ENCODE results near the gene CAMK2N2.
A peak's percentile ranks its signal among the peaks of the same experiment; 100 is the strongest.

The CAMK2N2 gene

GRCh38 chr3:184240384-184241140 is 20.8 kb downstream of the CAMK2N2 start:
- DNase-seq (ENCODE audit: low spot score), result no peak

GRCh38 chr3:184239708-184240107 is 21.6 kb downstream of the CAMK2N2 start:
- DNase-seq (ENCODE audit: low spot score), result no peak

GRCh38 chr3:184239221-184239620 is 22.1 kb downstream of the CAMK2N2 start:
- DNase-seq (ENCODE audit: low spot score), result no peak

- no peak for DNase-seq (ENCODE audit: low spot score)
Measured at GRCh38 chr3:184238246-184238818, 23.0 kb downstream of the CAMK2N2 start.

GRCh38 chr3:184237807-184238206 is 23.5 kb downstream of the CAMK2N2 start:
- no peak for DNase-seq (ENCODE audit: low spot score)

- no peak for DNase-seq (ENCODE audit: low spot score)
Measured at GRCh38 chr3:184237211-184237610, 24.1 kb downstream of the CAMK2N2 start.

GRCh38 chr3:184236636-184237035 is 24.7 kb downstream of the CAMK2N2 start:
- no peak for DNase-seq (ENCODE audit: low spot score)

- DNase-seq (ENCODE audit: low spot score), result no peak
Measured at GRCh38 chr3:184236033-184236410, 25.3 kb downstream of the CAMK2N2 start.

GRCh38 chr3:184235381-184236032 is 25.8 kb downstream of the CAMK2N2 start:
- DNase-seq (ENCODE audit: low spot score), result peak; percentile 73

GRCh38 chr3:184234671-184235380 is 26.5 kb downstream of the CAMK2N2 start:
- DNase-seq (ENCODE audit: low spot score), result no peak

GRCh38 chr3:184234224-184234623 is 27.1 kb downstream of the CAMK2N2 start:
- no peak for DNase-seq (ENCODE audit: low spot score)

GRCh38 chr3:184233127-184233843 is 28.1 kb downstream of the CAMK2N2 start:
- no peak for DNase-seq (ENCODE audit: low spot score)

GRCh38 chr3:184231671-184232070 is 29.7 kb downstream of the CAMK2N2 start:
- no peak for DNase-seq (ENCODE audit: low spot score)

GRCh38 chr3:184230603-184231528 is 30.5 kb downstream of the CAMK2N2 start:
- DNase-seq (ENCODE audit: low spot score), result no peak

- DNase-seq (ENCODE audit: low spot score), result peak; percentile 63
Measured at GRCh38 chr3:184230081-184230602, 31.2 kb downstream of the CAMK2N2 start.

GRCh38 chr3:184229394-184230080 is 31.8 kb downstream of the CAMK2N2 start, which contains the start of gene VWA5B2:
TSS of gene VWA5B2 (plus strand) at chr3:184229585. CDS start at chr3:184230529, 944 bp downstream.
- DNase-seq (ENCODE audit: low spot score), result peak; percentile 96

GRCh38 chr3:184228376-184229137 is 32.8 kb downstream of the CAMK2N2 start:
- DNase-seq (ENCODE audit: low spot score), result no peak

- peak; percentile 84 for DNase-seq (ENCODE audit: low spot score)
Measured at GRCh38 chr3:184227481-184227935, 33.8 kb downstream of the CAMK2N2 start.

- DNase-seq (ENCODE audit: low spot score), result no peak
Measured at GRCh38 chr3:184223946-184224345, 37.4 kb downstream of the CAMK2N2 start.
